SK-N-SH (cell line): ENCODE data around the gene HLA-DQB2. TPM values are rescaled to one million over a fixed set of nuclear protein-coding genes. Genes with fewer than 3 reads are reported as not detected.

ENCODE experiments used
- CTCF ChIA-PET: fragments of 300-600, 350-600 bp; formaldehyde crosslinking; extraction: SDS; loops from one replicate; lab custom pipeline; 2021; lab: Yijun Ruan, JAX
- POLR2A ChIA-PET: fragments of 350-600 bp; sonication (Branson Sonifier 250); formaldehyde crosslinking; extraction: SDS; loops from one replicate; lab custom pipeline; 2020; ENCODE audit warnings: antibody characterized with exemption, inconsistent platforms; lab: Yijun Ruan, JAX
- DNase-seq: peaks from one replicate; pipeline ENCODE4 v3.0.0; 2012
- H2AFZ ChIP-seq: fragments of 200-600 bp; sonication (generic); 2 replicates; pipeline ENCODE4 v1.8.1; 2016; ENCODE audit warnings: antibody characterized with exemption, mild to moderate bottlenecking, low read depth
- H3F3A ChIP-seq: fragments of 200-600 bp; sonication (generic); replicated peaks from 2 replicates; pipeline ENCODE3; 2016; ENCODE audit warnings: antibody characterized with exemption, mild to moderate bottlenecking; ENCODE audit not compliant: insufficient read depth
- H3K27ac ChIP-seq, 2 experiments: fragments of 200-500 bp in 1 of 2; fragments of 200-600 bp in 1 of 2; sonication (Bioruptor generic) in 1 of 2; sonication (generic), shearing (Covaris generic) in 1 of 2; 2 replicates each; pipeline versions ENCODE4 v1.5.1 to v1.6.1; 2014 to 2016; ENCODE audit warnings: low read depth in 2 of 2, inconsistent platforms in 1 of 2, low read length in 1 of 2, mild to moderate bottlenecking in 1 of 2, mixed read lengths in 1 of 2
- H3K27me3 ChIP-seq: fragments of 200-600 bp; sonication (generic), shearing (Covaris generic); 2 replicates; pipeline ENCODE4 v1.6.1; 2016; ENCODE audit warnings: mixed run types; ENCODE audit not compliant: insufficient read depth
- H3K36me3 ChIP-seq, 2 experiments: fragments of 200-500 bp in 1 of 2; fragments of 200-600 bp in 1 of 2; sonication (Bioruptor generic) in 1 of 2; sonication (generic) in 1 of 2; replicated peaks in 1 of 2; 2 replicates each; pipeline versions ENCODE3 to v1.5.1; 2014 to 2016; ENCODE audit warnings: low read length in 1 of 2, mild to moderate bottlenecking in 1 of 2; ENCODE audit not compliant: insufficient read depth in 2 of 2, control insufficient read depth in 1 of 2
- H3K4me1 ChIP-seq, 2 experiments: fragments of 200-500 bp in 1 of 2; fragments of 200-600 bp in 1 of 2; sonication (Bioruptor generic) in 1 of 2; sonication (generic), shearing (Covaris generic) in 1 of 2; 2 replicates each; pipeline versions ENCODE4 v1.5.1 to v1.6.1; 2014 to 2016; ENCODE audit warnings: low read depth in 1 of 2, low read length in 1 of 2, mixed run types in 1 of 2; ENCODE audit not compliant: insufficient read depth in 2 of 2, control insufficient read depth in 1 of 2
- H3K4me2 ChIP-seq: fragments of 200-600 bp; sonication (generic), shearing (Covaris generic); 2 replicates; pipeline ENCODE4 v1.6.1; 2017; ENCODE audit warnings: mixed run types
- H3K4me3 ChIP-seq, 2 experiments: fragments of 200-500 bp in 1 of 2; fragments of 200-600 bp in 1 of 2; sonication (Bioruptor generic) in 1 of 2; sonication (generic), shearing (Covaris generic) in 1 of 2; 2 replicates each; pipeline versions ENCODE4 v1.5.1 to v1.8.1; 2014 to 2016; ENCODE audit warnings: low read depth in 2 of 2, inconsistent platforms in 1 of 2, low read length in 1 of 2, mild to moderate bottlenecking in 1 of 2, mixed read lengths in 1 of 2, moderate library complexity in 1 of 2
- H3K79me2 ChIP-seq: fragments of 200-600 bp; sonication (generic); 2 replicates; pipeline ENCODE4 v1.8.1; 2017; ENCODE audit warnings: mild to moderate bottlenecking; ENCODE audit not compliant: insufficient read depth
- H3K9ac ChIP-seq: fragments of 200-600 bp; sonication (generic); 2 replicates; pipeline ENCODE4 v1.6.1; 2017; ENCODE audit warnings: mixed run types
- H3K9me2 ChIP-seq: fragments of 200-600 bp; sonication (generic); 2 replicates; pipeline ENCODE4 v1.6.1; 2017; ENCODE audit warnings: mixed run types
- H3K9me3 ChIP-seq: fragments of 200-600 bp; sonication (generic); 2 replicates; pipeline ENCODE4 v1.6.1; 2017; ENCODE audit warnings: mixed run types, mild to moderate bottlenecking, moderate library complexity
- H4K20me1 ChIP-seq: fragments of 200-600 bp; sonication (generic); 2 replicates; pipeline ENCODE4 v1.6.1; 2017; ENCODE audit warnings: mild to moderate bottlenecking, mixed run types; ENCODE audit not compliant: insufficient read depth
- CHD2 ChIP-seq: fragments of 150-350 bp; IDR thresholded peaks from 2 replicates; pipeline ENCODE4 v1.6.1; 2018; ENCODE audit warnings: low read length; ENCODE audit not compliant: partially characterized antibody
- ELF1 ChIP-seq: IDR thresholded peaks from 2 replicates; pipeline ENCODE4 v1.4.0; 2012
- EP300 ChIP-seq, 2 experiments: IDR thresholded peaks; 2 replicates each; pipeline versions ENCODE4 v1.4.0 to v1.6.1; 2012; ENCODE audit warnings: borderline replicate concordance in 1 of 2, low read depth in 1 of 2, low read length in 1 of 2
- EZH2phosphoT487 ChIP-seq: fragments of 200-600 bp; sonication (generic); IDR thresholded peaks from 2 replicates; pipeline ENCODE4 v1.6.1; 2017; ENCODE audit warnings: low read depth, mixed run types, mild to moderate bottlenecking, antibody characterized with exemption, moderate library complexity, borderline replicate concordance
- FOSL2 ChIP-seq: IDR thresholded peaks from 2 replicates; pipeline ENCODE4 v1.4.0; 2012; ENCODE audit warnings: low read depth, mild to moderate bottlenecking, moderate library complexity, borderline replicate concordance
- FOXM1 ChIP-seq: IDR thresholded peaks from 2 replicates; pipeline ENCODE4 v1.4.0; 2012; ENCODE audit warnings: low read depth, mild to moderate bottlenecking
- GABPA ChIP-seq: IDR thresholded peaks from 2 replicates; pipeline ENCODE4 v1.4.0; 2012; ENCODE audit warnings: low read depth, mild to moderate bottlenecking
- GATA2 ChIP-seq: sonication (generic); formaldehyde crosslinking; IDR thresholded peaks from 2 replicates; pipeline ENCODE4 v1.5.0; 2020; ENCODE audit warnings: mild to moderate bottlenecking, missing genetic modification reagents
- JUND ChIP-seq: IDR thresholded peaks from 2 replicates; pipeline ENCODE4 v1.4.0; 2012
- NRF1 ChIP-seq: IDR thresholded peaks from 2 replicates; pipeline ENCODE4 v1.6.1; 2012; ENCODE audit warnings: low read depth, mild to moderate bottlenecking, low read length
- POLR2AphosphoS5 ChIP-seq: IDR thresholded peaks from 2 replicates; pipeline ENCODE4 v1.6.1; 2012; ENCODE audit warnings: low read depth, low read length
- RAD21 ChIP-seq: IDR thresholded peaks from 2 replicates; pipeline ENCODE4 v1.6.1; 2012; ENCODE audit warnings: mild to moderate bottlenecking, low read length
- RCOR1 ChIP-seq: fragments of 150-350 bp; IDR thresholded peaks from 2 replicates; pipeline ENCODE4 v1.6.1; 2017; ENCODE audit warnings: antibody characterized with exemption, low read length
- RFX5 ChIP-seq: IDR thresholded peaks from 2 replicates; pipeline ENCODE4 v1.6.1; 2012; ENCODE audit warnings: mild to moderate bottlenecking, improper control_type of control experiment, low read length
- RXRA ChIP-seq: IDR thresholded peaks from 2 replicates; pipeline ENCODE4 v1.4.0; 2012; ENCODE audit warnings: low read depth, mild to moderate bottlenecking, borderline replicate concordance
- SIN3A ChIP-seq: IDR thresholded peaks from 2 replicates; pipeline ENCODE4 v1.6.1; 2012; ENCODE audit warnings: low read depth, mild to moderate bottlenecking, low read length, moderate library complexity, borderline replicate concordance
- TAF1 ChIP-seq: IDR thresholded peaks from 2 replicates; pipeline ENCODE4 v1.6.1; 2012; ENCODE audit warnings: low read depth, mild to moderate bottlenecking, low read length, moderate library complexity, borderline replicate concordance
- TCF12 ChIP-seq: IDR thresholded peaks from 2 replicates; pipeline ENCODE4 v1.4.0; 2012
- TEAD4 ChIP-seq: IDR thresholded peaks from 2 replicates; pipeline ENCODE4 v1.4.0; 2012; ENCODE audit warnings: mild to moderate bottlenecking, borderline replicate concordance; ENCODE audit not compliant: insufficient read depth
- YY1 ChIP-seq: IDR thresholded peaks from 2 replicates; pipeline ENCODE4 v1.4.0; 2012; ENCODE audit warnings: low read depth, mild to moderate bottlenecking
- WGBS: methylation state at CpG from one replicate; pipeline ENCODE4 v1.1.6; 2017; ENCODE audit warnings: low lambda C conversion rate; 5-methylcytosine and 5-hydroxymethylcytosine counted together
- polyA plus RNA-seq, 3 experiments: library from polyadenylated mRNA; depleted of rRNA; stranded (reverse); fragments of >200 nt; gene quantifications; 2 replicates each; pipeline ENCODE4 v1.2.3, GENCODE V29; 2012
- TF ChIP-seq, protein P1 (sequence below): IDR thresholded peaks from 2 replicates; pipeline ENCODE4 v1.4.0; 2012; ENCODE audit warnings: low read depth, borderline replicate concordance
- TF ChIP-seq, protein P2 (sequence below): IDR thresholded peaks from 2 replicates; pipeline ENCODE4; 2012
- TF ChIP-seq, protein P3 (sequence below): fragments of 200-600 bp; sonication (generic); IDR thresholded peaks from 2 replicates; pipeline ENCODE4 v1.6.1; 2017; ENCODE audit warnings: antibody characterized with exemption, mild to moderate bottlenecking, moderate library complexity

The HLA-DQB2 gene
- polyA plus RNA-seq, 1 of the 3 experiments (the other 2 are of a cell fraction) = not detected

DNA sequence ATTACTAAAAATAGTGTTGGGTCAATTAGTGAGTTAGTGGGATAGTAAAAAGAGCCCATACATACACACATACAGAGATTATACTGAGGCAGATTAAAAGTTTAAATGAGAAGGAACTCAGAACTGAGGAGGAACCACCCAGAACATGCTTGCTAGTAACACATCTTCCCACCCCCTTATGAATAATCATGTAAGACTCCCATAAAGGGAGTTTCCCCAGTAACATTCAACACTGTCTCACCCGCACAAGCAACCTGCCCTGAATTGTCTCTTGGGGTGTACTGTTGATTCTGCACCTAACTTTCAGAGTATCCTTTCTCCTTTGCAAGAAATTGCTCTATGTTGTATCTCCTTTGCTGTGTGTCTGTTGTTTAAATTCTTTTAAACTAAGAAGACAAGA is 11.1 kb upstream of the HLA-DQB2 start:
- no peak overlapping the region for H2AFZ ChIP-seq
- no peak overlapping the region for H3K9ac ChIP-seq
- no peaks in the 10 kb centered on the region for H3K36me3 ChIP-seq
- H3K4me1 ChIP-seq = no peaks in the 10 kb centered on the region
- ChIA-PET POLR2A (no interaction called here), CTCF (interaction anchor here (0.8 kb wide), 1 partner anchor 12 kb away, joined by 3 read pairs; no protein-coding TSS in a partner anchor)
- DNase-seq = no peak
- no peaks in the 10 kb centered on the region for H3K79me2 ChIP-seq
- 0% methylated on average over 1 of the region's 1 CpG for WGBS
- H3K27ac ChIP-seq = no peak overlapping the region
- H4K20me1 ChIP-seq = no peaks in the 10 kb centered on the region
- peaks cover 13% of the 10 kb centered on the region for H3K27me3 ChIP-seq
- H3K4me3 ChIP-seq = no peak overlapping the region
- H3K9me2 ChIP-seq = no peaks in the 10 kb centered on the region
- H3F3A ChIP-seq = no peaks in the 10 kb centered on the region
- H3K9me3 ChIP-seq = no peaks in the 10 kb centered on the region
- TF ChIP-seq NRF1 = no peak
- no peak for TF ChIP-seq FOSL2
- TF ChIP-seq TCF12 = no peak
- TF ChIP-seq GATA2 (CRISPR knock-in tag) = no peak
- TF ChIP-seq, protein P1, sequence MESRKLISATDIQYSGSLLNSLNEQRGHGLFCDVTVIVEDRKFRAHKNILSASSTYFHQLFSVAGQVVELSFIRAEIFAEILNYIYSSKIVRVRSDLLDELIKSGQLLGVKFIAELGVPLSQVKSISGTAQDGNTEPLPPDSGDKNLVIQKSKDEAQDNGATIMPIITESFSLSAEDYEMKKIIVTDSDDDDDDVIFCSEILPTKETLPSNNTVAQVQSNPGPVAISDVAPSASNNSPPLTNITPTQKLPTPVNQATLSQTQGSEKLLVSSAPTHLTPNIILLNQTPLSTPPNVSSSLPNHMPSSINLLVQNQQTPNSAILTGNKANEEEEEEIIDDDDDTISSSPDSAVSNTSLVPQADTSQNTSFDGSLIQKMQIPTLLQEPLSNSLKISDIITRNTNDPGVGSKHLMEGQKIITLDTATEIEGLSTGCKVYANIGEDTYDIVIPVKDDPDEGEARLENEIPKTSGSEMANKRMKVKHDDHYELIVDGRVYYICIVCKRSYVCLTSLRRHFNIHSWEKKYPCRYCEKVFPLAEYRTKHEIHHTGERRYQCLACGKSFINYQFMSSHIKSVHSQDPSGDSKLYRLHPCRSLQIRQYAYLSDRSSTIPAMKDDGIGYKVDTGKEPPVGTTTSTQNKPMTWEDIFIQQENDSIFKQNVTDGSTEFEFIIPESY = no peak
- TF ChIP-seq FOXM1 = no peak
- TF ChIP-seq EZH2phosphoT487 = no peak
- TF ChIP-seq, protein P2, sequence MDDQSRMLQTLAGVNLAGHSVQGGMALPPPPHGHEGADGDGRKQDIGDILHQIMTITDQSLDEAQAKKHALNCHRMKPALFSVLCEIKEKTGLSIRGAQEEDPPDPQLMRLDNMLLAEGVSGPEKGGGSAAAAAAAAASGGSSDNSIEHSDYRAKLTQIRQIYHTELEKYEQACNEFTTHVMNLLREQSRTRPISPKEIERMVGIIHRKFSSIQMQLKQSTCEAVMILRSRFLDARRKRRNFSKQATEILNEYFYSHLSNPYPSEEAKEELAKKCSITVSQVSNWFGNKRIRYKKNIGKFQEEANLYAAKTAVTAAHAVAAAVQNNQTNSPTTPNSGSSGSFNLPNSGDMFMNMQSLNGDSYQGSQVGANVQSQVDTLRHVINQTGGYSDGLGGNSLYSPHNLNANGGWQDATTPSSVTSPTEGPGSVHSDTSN = no peak
- TF ChIP-seq TEAD4 = no peak
- no peak for TF ChIP-seq RFX5
- H3K4me2 ChIP-seq = no peak overlapping the region

DNA sequence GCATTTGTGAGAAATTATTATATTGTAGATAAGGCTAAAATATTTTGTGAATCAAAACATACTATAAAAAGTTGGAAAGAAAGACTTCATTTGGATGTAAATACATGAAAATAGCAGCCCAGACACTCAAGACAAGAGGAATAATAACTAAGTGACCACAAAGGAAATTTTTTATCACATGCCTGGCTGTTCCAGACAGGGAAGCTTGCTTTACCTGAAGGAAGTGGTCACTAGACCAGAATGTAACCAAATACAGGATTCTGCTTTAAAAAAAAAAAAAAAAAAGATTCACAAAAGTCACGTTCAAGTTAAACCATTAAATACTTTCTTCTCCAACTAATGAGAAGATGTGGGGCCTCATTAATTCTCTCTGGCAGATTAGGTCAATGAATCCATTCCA is 9.3 kb upstream of the HLA-DQB2 start:
- Histone ChIP-seq H3K9ac (no peak overlapping the region), H3F3A (no peaks in the 10 kb centered on the region), H3K36me3 (no peaks in the 10 kb centered on the region), H3K4me2 (no peak overlapping the region), H3K4me3 (no peak overlapping the region), H3K27me3 (peaks cover 13% of the 10 kb centered on the region), H3K9me3 (no peaks in the 10 kb centered on the region), H3K79me2 (no peaks in the 10 kb centered on the region), H3K27ac (no peak overlapping the region), H4K20me1 (no peaks in the 10 kb centered on the region), H2AFZ (no peak overlapping the region), H3K9me2 (0 out of 2 replicates have a peak, but pooled peaks cover 6% of the 10 kb centered on the region), H3K4me1 (no peaks in the 10 kb centered on the region)
- ChIA-PET POLR2A (no interaction called here), CTCF (no interaction called here)
- no peak for DNase-seq
- WGBS = 0% methylated on average over 1 of the region's 1 CpG
- TF ChIP-seq SIN3A = no peak
- TF ChIP-seq EP300 (IDR thresholded peaks at IDR 0.05; ENCODE audit: borderline replicate concordance in 1 of 2, low read depth in 1 of 2, low read length in 1 of 2) = no peak
- TF ChIP-seq CHD2 = no peak
- no peak for TF ChIP-seq YY1
- no peak for TF ChIP-seq RXRA
- TF ChIP-seq, protein P3, sequence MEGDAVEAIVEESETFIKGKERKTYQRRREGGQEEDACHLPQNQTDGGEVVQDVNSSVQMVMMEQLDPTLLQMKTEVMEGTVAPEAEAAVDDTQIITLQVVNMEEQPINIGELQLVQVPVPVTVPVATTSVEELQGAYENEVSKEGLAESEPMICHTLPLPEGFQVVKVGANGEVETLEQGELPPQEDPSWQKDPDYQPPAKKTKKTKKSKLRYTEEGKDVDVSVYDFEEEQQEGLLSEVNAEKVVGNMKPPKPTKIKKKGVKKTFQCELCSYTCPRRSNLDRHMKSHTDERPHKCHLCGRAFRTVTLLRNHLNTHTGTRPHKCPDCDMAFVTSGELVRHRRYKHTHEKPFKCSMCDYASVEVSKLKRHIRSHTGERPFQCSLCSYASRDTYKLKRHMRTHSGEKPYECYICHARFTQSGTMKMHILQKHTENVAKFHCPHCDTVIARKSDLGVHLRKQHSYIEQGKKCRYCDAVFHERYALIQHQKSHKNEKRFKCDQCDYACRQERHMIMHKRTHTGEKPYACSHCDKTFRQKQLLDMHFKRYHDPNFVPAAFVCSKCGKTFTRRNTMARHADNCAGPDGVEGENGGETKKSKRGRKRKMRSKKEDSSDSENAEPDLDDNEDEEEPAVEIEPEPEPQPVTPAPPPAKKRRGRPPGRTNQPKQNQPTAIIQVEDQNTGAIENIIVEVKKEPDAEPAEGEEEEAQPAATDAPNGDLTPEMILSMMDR = no peak
- no peak for TF ChIP-seq RAD21
- no peak for TF ChIP-seq ELF1
- TF ChIP-seq, protein P1 = no peak
- TF ChIP-seq POLR2AphosphoS5 = no peak
- no peak for TF ChIP-seq JUND
- no peak for TF ChIP-seq RCOR1
- TF ChIP-seq TAF1 = no peak
- no peak for TF ChIP-seq TCF12
- no peak for TF ChIP-seq GABPA
- no peak for TF ChIP-seq GATA2 (CRISPR knock-in tag)
